K562 (cell line): ENCODE results near the gene ZNF260. TPM values are rescaled to one million over a fixed set of nuclear protein-coding genes. Genes with fewer than 3 reads are reported as not detected.

Experiments
- ARID1B ChIP-seq: fragments of 450-650 bp; IDR thresholded peaks from 2 replicates; pipeline ENCODE4 v1.6.1; 2016; ENCODE audit warnings: antibody characterized with exemption, mild to moderate bottlenecking, inconsistent platforms
- ESRRB ChIP-seq: fragments of 250-450 bp; sonication (Bioruptor Pico); IDR thresholded peaks from 2 replicates; pipeline ENCODE4 v1.5.0; 2020; ENCODE audit warnings: mild to moderate bottlenecking, moderate library complexity, borderline replicate concordance
- GTF2A2 ChIP-seq: IDR thresholded peaks from 2 replicates; pipeline ENCODE4 v1.6.1; 2016; ENCODE audit warnings: mild to moderate bottlenecking, missing genetic modification characterization, missing compliant biosample characterization
- GTF2E2 ChIP-seq: fragments of 200-800 bp; sonication (Bioruptor generic); IDR thresholded peaks from 2 replicates; pipeline ENCODE4 v1.6.1; 2016; ENCODE audit warnings: missing genetic modification characterization, missing compliant biosample characterization
- HDAC2 ChIP-seq: fragments of 450-650 bp; IDR thresholded peaks from 2 replicates; pipeline ENCODE4 v1.6.1; 2016; ENCODE audit warnings: mild to moderate bottlenecking
- MYNN ChIP-seq, 2 experiments: sonication (generic); formaldehyde crosslinking in 1 of 2; IDR thresholded peaks; 2 replicates each; pipeline versions ENCODE4 v1.5.0 to v1.6.1; 2016 to 2020; ENCODE audit warnings: antibody characterized with exemption in 1 of 2, missing genetic modification reagents in 1 of 2
- NBN ChIP-seq: fragments of 450-650 bp; IDR thresholded peaks from 2 replicates; pipeline ENCODE4 v1.6.1; 2016; ENCODE audit warnings: low read depth, mild to moderate bottlenecking
- NR2F6 ChIP-seq: fragments of 450-650 bp; formaldehyde crosslinking; IDR thresholded peaks from 2 replicates; pipeline ENCODE4 v1.4.0; 2020; ENCODE audit warnings: mild to moderate bottlenecking
- PCBP2 ChIP-seq: fragments of 200-400 bp; formaldehyde crosslinking; IDR thresholded peaks from 2 replicates; pipeline ENCODE4 v1.6.1; 2018; ENCODE audit warnings: low read length, low read depth, mild to moderate bottlenecking, moderate library complexity; ENCODE audit not compliant: poor library complexity, severe bottlenecking
- RBM15 ChIP-seq: fragments of 200-400 bp; formaldehyde crosslinking; IDR thresholded peaks from 2 replicates; pipeline ENCODE4 v1.6.1; 2018; ENCODE audit warnings: mild to moderate bottlenecking, low read length, moderate library complexity; ENCODE audit not compliant: insufficient read depth
- RCOR1 ChIP-seq, 2 experiments: IDR thresholded peaks; 2 replicates each; pipeline ENCODE4 v1.6.1; 2012; ENCODE audit warnings: low read depth in 2 of 2, low read length in 2 of 2, borderline replicate concordance in 1 of 2, improper control_type of control experiment in 1 of 2
- SIN3A ChIP-seq, 2 experiments: fragments of 150-350 bp in 1 of 2; IDR thresholded peaks; 2 replicates each; pipeline ENCODE4 v1.6.1; 2011 to 2016; ENCODE audit warnings: borderline replicate concordance in 2 of 2, low read depth in 2 of 2, low read length in 2 of 2, mild to moderate bottlenecking in 2 of 2, moderate library complexity in 2 of 2; ENCODE audit not compliant: control insufficient read depth in 1 of 2
- SRSF9 ChIP-seq: fragments of 200-400 bp; formaldehyde crosslinking; IDR thresholded peaks from 2 replicates; pipeline ENCODE4 v1.6.1; 2017; ENCODE audit warnings: low read depth, low read length, borderline replicate concordance
- U2AF1 ChIP-seq: fragments of 200-400 bp; formaldehyde crosslinking; optimal IDR thresholded peaks from 2 replicates; pipeline ENCODE3; 2017; ENCODE audit warnings: mild to moderate bottlenecking, low read depth, low read length, moderate library complexity
- XRCC3 ChIP-seq: fragments of 450-650 bp; IDR thresholded peaks from 2 replicates; pipeline ENCODE4 v1.6.1; 2017; ENCODE audit warnings: mild to moderate bottlenecking, moderate library complexity
- ZFP36 ChIP-seq: fragments of 150-350 bp; IDR thresholded peaks from 2 replicates; pipeline ENCODE4 v1.6.1; 2018; ENCODE audit warnings: low read length, low read depth; ENCODE audit not compliant: partially characterized antibody
- ZFPM2 ChIP-seq: fragments of 250-450 bp; sonication (Bioruptor Pico); IDR thresholded peaks from 2 replicates; pipeline ENCODE4 v1.5.1; 2022; ENCODE audit warnings: mild to moderate bottlenecking
- ZNF224 ChIP-seq: sonication (generic); formaldehyde crosslinking; IDR thresholded peaks from 2 replicates; pipeline ENCODE4 v1.8.0; 2022; ENCODE audit warnings: mild to moderate bottlenecking, missing genetic modification reagents
- ZNF274 ChIP-seq: IDR thresholded peaks from 2 replicates; pipeline ENCODE4 v1.6.1; 2011; ENCODE audit warnings: low read depth, mild to moderate bottlenecking, low read length, moderate library complexity, borderline replicate concordance
- ZNF3 ChIP-seq: fragments of 250-450 bp; sonication (Bioruptor Pico); IDR thresholded peaks from 2 replicates; pipeline ENCODE4 v1.5.0; 2021; ENCODE audit warnings: mild to moderate bottlenecking, moderate library complexity
- ZNF561 ChIP-seq: fragments of 450-650 bp; formaldehyde crosslinking; conservative IDR thresholded peaks from 2 replicates; pipeline ENCODE4 v1.4.0; 2020; ENCODE audit warnings: mild to moderate bottlenecking, moderate library complexity
- ZNF668 ChIP-seq: fragments of 250-450 bp; sonication (Bioruptor Pico); IDR thresholded peaks from 2 replicates; pipeline ENCODE4 v1.8.0; 2022; ENCODE audit warnings: mild to moderate bottlenecking, inconsistent platforms
- polyA plus RNA-seq, 8 experiments: library from polyadenylated mRNA; depleted of rRNA in 4 of 8; stranded (reverse) in 5 of 8; unstranded in 3 of 8; fragments of >200 nt; fragmentation: Nextera tagmentation in 2 of 8; fragmentation: Illumina TruSeq in 1 of 8; extraction: Ambion mirVana in 2 of 8; extraction: Trizol in 1 of 8; gene quantifications; 2 replicates each; pipeline versions ENCODE4 v1.2.1 to v1.2.3, GENCODE V29; 2011 to 2014; ENCODE audit warnings: inconsistent platforms in 1 of 8, missing spikeins in 1 of 8
- total RNA-seq, 7 experiments: library from RNA; depleted of rRNA in 6 of 7; stranded (reverse); fragments of >200 nt in 6 of 7; fragmentation: Illumina TruSeq in 2 of 7; extraction: Trizol in 2 of 7; gene quantifications; 2 replicates each; pipeline versions ENCODE4 v1.2.1 to v1.2.3, GENCODE V29; 2011 to 2021; ENCODE audit warnings: low replicate concordance in 1 of 7
- TF ChIP-seq, protein P1 (sequence below): fragments of 250-450 bp; sonication (Bioruptor Pico); IDR thresholded peaks from 2 replicates; pipeline ENCODE4 v1.4.0; 2020; ENCODE audit warnings: mild to moderate bottlenecking, moderate library complexity, borderline replicate concordance
- TF ChIP-seq, protein P2 (sequence below): fragments of 250-450 bp; sonication (Bioruptor Pico); IDR thresholded peaks from 2 replicates; pipeline ENCODE4 v1.8.0; 2021; ENCODE audit warnings: moderate library complexity, mild to moderate bottlenecking, inconsistent platforms

The ZNF260 gene
- total and polyA plus RNA-seq, 9 of the 15 experiments (the other 6 are each of a cell fraction or from before 2014, with no cell fraction given): 2.6 to 16.6 (median 5.8) TPM

DNA sequence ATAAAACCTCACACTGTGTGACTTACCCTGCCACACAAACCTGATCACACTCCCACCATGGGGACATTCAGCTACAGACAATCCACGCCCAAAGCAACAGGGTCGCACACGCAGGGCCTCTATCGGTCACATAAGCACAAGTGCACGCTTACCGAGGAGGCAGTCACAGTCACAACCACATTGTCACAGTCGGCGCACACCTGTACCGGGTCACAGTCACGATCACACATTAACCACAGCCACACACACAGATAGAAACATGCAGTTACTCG, 39.3 kb downstream of the ZNF260 start (continued):
- TF ChIP-seq ZFPM2 (CRISPR knock-in tag): no peak
- no peak for TF ChIP-seq ESRRB
- TF ChIP-seq ZFP36: no peak
- TF ChIP-seq RBM15: no peak
- TF ChIP-seq GTF2E2: no peak
- TF ChIP-seq ZNF274: no peak
- 0 out of 2 replicates have a peak, but pooled peaks have one; percentile 66 for TF ChIP-seq NBN
- no peak for TF ChIP-seq XRCC3
- no peak for TF ChIP-seq PCBP2
- no peak for TF ChIP-seq HDAC2
- TF ChIP-seq ZNF561 (CRISPR knock-in tag): no peak
- 0 out of 2 replicates have a peak, but pooled peaks have one; percentile 43 for TF ChIP-seq ZNF224
- TF ChIP-seq MYNN (IDR thresholded peaks at IDR 0.05): no peak
- no peak for TF ChIP-seq MYNN (CRISPR knock-in tag; IDR thresholded peaks at IDR 0.05)
- peak; percentile 45; the same call in 1 of the 2 replicates for TF ChIP-seq ARID1B
- no peak for TF ChIP-seq SRSF9
- TF ChIP-seq SIN3A (IDR thresholded peaks at IDR 0.05; ENCODE audit: borderline replicate concordance in 2 of 2, control insufficient read depth in 1 of 2, low read depth in 2 of 2, low read length in 2 of 2): peak in 1 of 2 experiments; percentile 60; a peak in 1 of 4 replicates
- TF ChIP-seq, protein P1, sequence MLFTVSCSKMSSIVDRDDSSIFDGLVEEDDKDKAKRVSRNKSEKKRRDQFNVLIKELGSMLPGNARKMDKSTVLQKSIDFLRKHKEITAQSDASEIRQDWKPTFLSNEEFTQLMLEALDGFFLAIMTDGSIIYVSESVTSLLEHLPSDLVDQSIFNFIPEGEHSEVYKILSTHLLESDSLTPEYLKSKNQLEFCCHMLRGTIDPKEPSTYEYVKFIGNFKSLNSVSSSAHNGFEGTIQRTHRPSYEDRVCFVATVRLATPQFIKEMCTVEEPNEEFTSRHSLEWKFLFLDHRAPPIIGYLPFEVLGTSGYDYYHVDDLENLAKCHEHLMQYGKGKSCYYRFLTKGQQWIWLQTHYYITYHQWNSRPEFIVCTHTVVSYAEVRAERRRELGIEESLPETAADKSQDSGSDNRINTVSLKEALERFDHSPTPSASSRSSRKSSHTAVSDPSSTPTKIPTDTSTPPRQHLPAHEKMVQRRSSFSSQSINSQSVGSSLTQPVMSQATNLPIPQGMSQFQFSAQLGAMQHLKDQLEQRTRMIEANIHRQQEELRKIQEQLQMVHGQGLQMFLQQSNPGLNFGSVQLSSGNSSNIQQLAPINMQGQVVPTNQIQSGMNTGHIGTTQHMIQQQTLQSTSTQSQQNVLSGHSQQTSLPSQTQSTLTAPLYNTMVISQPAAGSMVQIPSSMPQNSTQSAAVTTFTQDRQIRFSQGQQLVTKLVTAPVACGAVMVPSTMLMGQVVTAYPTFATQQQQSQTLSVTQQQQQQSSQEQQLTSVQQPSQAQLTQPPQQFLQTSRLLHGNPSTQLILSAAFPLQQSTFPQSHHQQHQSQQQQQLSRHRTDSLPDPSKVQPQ (CRISPR knock-in tag): no peak
- no peak for TF ChIP-seq ZNF668
- 0 out of 4 replicates have a peak, but pooled peaks of 1 of the 2 experiments have one; percentile 12 for TF ChIP-seq RCOR1 (IDR thresholded peaks at IDR 0.05; ENCODE audit: borderline replicate concordance in 1 of 2, low read depth in 2 of 2, low read length in 2 of 2)
- TF ChIP-seq, protein P2, sequence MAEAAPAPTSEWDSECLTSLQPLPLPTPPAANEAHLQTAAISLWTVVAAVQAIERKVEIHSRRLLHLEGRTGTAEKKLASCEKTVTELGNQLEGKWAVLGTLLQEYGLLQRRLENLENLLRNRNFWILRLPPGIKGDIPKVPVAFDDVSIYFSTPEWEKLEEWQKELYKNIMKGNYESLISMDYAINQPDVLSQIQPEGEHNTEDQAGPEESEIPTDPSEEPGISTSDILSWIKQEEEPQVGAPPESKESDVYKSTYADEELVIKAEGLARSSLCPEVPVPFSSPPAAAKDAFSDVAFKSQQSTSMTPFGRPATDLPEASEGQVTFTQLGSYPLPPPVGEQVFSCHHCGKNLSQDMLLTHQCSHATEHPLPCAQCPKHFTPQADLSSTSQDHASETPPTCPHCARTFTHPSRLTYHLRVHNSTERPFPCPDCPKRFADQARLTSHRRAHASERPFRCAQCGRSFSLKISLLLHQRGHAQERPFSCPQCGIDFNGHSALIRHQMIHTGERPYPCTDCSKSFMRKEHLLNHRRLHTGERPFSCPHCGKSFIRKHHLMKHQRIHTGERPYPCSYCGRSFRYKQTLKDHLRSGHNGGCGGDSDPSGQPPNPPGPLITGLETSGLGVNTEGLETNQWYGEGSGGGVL (CRISPR knock-in tag): no peak
- TF ChIP-seq GTF2A2 (tag): no peak
- no peak for TF ChIP-seq ZNF3 (CRISPR knock-in tag)
- TF ChIP-seq U2AF1: no peak
- no peak for TF ChIP-seq NR2F6 (CRISPR knock-in tag)
